IPS-11a (cell line): ENCODE measurements around the gene NAPB.

Experiments used
- H3K4me3 ChIP-seq: one replicate; pipeline ENCODE4 v1.5.1; 2013; ENCODE audit warnings: low read depth, low read length, control low read depth

The NAPB gene

GRCh38 chr20:23438661-23439060 lies 17.4 kb upstream of the NAPB start:
- H3K4me3 ChIP-seq, result no peak overlapping the region

GRCh38 chr20:23437126-23437899 lies 16.0 kb upstream of the NAPB start:
- no peak overlapping the region for H3K4me3 ChIP-seq

GRCh38 chr20:23436681-23437080 lies 15.4 kb upstream of the NAPB start:
- no peak overlapping the region for H3K4me3 ChIP-seq

GRCh38 chr20:23435626-23436539 lies 14.6 kb upstream of the NAPB start:
- no peak overlapping the region for H3K4me3 ChIP-seq

- no peak overlapping the region for H3K4me3 ChIP-seq
These were observed 13.4 kb upstream of the NAPB start for GRCh38 chr20:23434521-23435313.

DNA sequence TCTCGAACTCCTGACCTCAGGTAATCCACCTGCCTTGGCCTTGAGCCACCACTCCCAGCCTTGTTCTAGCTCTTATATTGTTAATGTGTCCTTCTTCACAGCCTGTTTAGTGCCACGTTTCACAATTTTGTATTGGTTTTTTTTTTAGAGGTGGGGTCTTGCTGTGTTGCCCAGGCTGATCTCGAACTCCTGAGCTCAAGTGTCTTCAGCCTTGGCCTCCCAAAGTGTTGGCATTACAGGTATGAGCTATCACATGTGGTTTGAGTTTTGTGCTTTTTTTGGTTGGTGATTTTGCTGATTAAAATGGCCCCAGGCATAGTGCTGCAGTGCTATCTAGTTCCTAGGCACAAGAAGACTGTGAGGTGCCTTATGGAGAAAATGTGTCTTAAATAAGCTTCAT lies 12.3 kb upstream of the NAPB start:
- no peak overlapping the region for H3K4me3 ChIP-seq

- no peak overlapping the region for H3K4me3 ChIP-seq
These were observed 3.8 kb upstream of the NAPB start for GRCh38 chr20:23425129-23425528.

DNA sequence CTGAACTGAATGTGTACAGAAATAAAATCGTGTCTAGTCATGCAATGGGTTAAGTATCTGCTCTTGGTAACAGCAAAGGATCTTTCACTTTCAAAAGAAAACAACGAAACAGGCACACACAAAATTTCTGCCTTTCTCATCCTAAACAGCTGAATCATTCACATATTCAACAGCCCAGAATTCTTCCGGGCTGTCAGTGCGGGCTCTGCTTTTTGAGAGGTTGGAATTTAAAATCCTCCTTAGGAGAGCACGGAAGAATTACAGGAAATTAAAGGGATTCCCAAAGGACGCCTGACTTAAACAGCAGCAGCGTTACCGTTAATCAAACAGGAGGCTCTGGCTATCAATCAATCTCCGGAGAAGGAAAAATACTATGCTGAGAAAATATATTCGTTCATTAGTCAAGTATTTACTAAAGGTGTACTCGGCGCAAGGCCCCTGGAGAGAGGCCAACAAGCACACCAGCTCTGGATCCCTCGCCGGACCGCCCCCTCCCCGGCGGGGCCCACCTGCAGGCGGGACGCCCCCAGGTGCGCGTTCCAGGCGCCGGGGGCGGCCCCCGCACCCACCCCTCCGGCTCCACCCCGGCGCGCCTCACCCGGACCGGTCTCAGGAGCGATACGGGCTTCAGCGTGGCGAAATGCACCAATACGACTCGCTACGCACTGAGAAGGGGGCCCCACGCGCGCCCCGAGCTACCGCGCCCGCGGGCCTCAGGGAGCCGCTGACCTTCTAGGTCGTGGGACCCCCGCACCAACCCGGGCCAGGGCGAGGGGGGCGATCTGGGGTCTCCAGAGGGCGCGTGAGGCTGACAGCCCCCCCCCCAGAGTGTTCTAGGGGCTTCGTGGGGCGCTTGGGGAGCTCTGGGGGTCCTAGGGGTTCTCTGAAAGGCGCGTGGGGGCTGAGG lies 1.0 kb downstream of the NAPB start:
- peak overlapping the region; percentile 93 for H3K4me3 ChIP-seq

- H3K4me3 ChIP-seq, result no peak overlapping the region
These were observed 1.7 kb downstream of the NAPB start for GRCh38 chr20:23419657-23419994.

- no peak overlapping the region for H3K4me3 ChIP-seq
These were observed 3.4 kb downstream of the NAPB start for GRCh38 chr20:23417861-23418260.

- no peak overlapping the region for H3K4me3 ChIP-seq
These were observed 5.2 kb downstream of the NAPB start for GRCh38 chr20:23415959-23416583.

- H3K4me3 ChIP-seq, result no peak overlapping the region
These were observed 5.7 kb downstream of the NAPB start for GRCh38 chr20:23415555-23415954.

- no peak overlapping the region for H3K4me3 ChIP-seq
These were observed 6.6 kb downstream of the NAPB start for GRCh38 chr20:23414526-23415188.

GRCh38 chr20:23413862-23414422 lies 7.3 kb downstream of the NAPB start:
- H3K4me3 ChIP-seq, result no peak overlapping the region

GRCh38 chr20:23412026-23412425 lies 9.3 kb downstream of the NAPB start:
- H3K4me3 ChIP-seq, result no peak overlapping the region

GRCh38 chr20:23410916-23411695 lies 10.2 kb downstream of the NAPB start:
- H3K4me3 ChIP-seq, result no peak overlapping the region

- no peak overlapping the region for H3K4me3 ChIP-seq
These were observed 11.5 kb downstream of the NAPB start for GRCh38 chr20:23409800-23410199.

DNA sequence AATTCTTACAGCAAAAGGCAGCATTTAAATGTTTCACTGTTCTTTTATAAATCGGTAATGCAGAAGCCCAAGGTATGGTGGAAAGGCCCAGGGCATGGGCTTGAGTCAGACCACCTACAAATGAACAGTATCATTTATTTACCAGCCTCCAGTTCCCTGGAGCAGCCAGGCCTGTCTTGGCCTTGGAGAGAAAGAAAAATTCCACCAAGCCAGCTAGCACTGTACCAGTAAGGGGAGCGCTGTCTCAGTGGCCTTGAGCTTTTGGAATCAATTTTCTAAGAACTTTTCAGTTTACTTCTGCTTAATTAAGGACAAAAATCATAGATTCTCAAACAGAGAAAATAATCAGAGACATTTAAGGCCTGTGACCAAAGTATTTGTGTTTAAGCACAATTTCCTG lies 12.3 kb downstream of the NAPB start:
- H3K4me3 ChIP-seq, result no peak overlapping the region
